Measurements from ENCODE around the gene ATP13A3.

ATP13A3 gene

GRCh38 chr3:194439881-194440550 is 46.8 kb downstream of the ATP13A3 start:
- DNase-seq = no peak

- no peak for DNase-seq
Measured at GRCh38 chr3:194434503-194434902, 52.3 kb downstream of the ATP13A3 start.

- DNase-seq = no peak
Measured at GRCh38 chr3:194431554-194431953, 55.2 kb downstream of the ATP13A3 start.

GRCh38 chr3:194425399-194425798 is 61.4 kb downstream of the ATP13A3 start:
- no peak for DNase-seq

GRCh38 chr3:194424953-194425352 is 61.8 kb downstream of the ATP13A3 start:
- DNase-seq = no peak

GRCh38 chr3:194424373-194424772 is 62.4 kb downstream of the ATP13A3 start:
- DNase-seq = no peak

- no peak for DNase-seq
Measured at GRCh38 chr3:194423317-194423716, 63.5 kb downstream of the ATP13A3 start.

- DNase-seq = no peak
Measured at GRCh38 chr3:194422188-194422587, 64.6 kb downstream of the ATP13A3 start.

- DNase-seq = no peak
Measured at GRCh38 chr3:194418671-194419070, 68.1 kb downstream of the ATP13A3 start.

GRCh38 chr3:194407423-194407822 is 79.4 kb downstream of the ATP13A3 start:
- no peak for DNase-seq

GRCh38 chr3:194405766-194406165 is 81.0 kb downstream of the ATP13A3 start:
- no peak for DNase-seq

- DNase-seq = peak in 1 of 14 donors; percentile 13
Measured at GRCh38 chr3:194404365-194405140, 82.2 kb downstream of the ATP13A3 start.

- peak in 1 of 14 donors; percentile 5 for DNase-seq
Measured at GRCh38 chr3:194401868-194402329, 84.9 kb downstream of the ATP13A3 start.

GRCh38 chr3:194401346-194401745 is 85.5 kb downstream of the ATP13A3 start:
- no peak for DNase-seq

GRCh38 chr3:194399874-194400411 is 86.9 kb downstream of the ATP13A3 start:
- DNase-seq = no peak

- DNase-seq = no peak
Measured at GRCh38 chr3:194399166-194399565, 87.6 kb downstream of the ATP13A3 start, which contains the start of gene GP5. TSS of gene GP5 (minus strand) at chr3:194399266. CDS start at chr3:194398282, 984 bp downstream.

- no peak for DNase-seq
Measured at GRCh38 chr3:194397757-194398312, 89.0 kb downstream of the ATP13A3 start.

GRCh38 chr3:194396859-194397756 is 89.7 kb downstream of the ATP13A3 start:
- no peak for DNase-seq

- DNase-seq = no peak
Measured at GRCh38 chr3:194396539-194396858, 90.3 kb downstream of the ATP13A3 start.

- DNase-seq = no peak
Measured at GRCh38 chr3:194395778-194396538, 90.8 kb downstream of the ATP13A3 start.

GRCh38 chr3:194395212-194395611 is 91.6 kb downstream of the ATP13A3 start:
- DNase-seq = no peak
